ENCODE data around the gene TRIP13.
"Not testable (repeated sequence)": the region's sequence is repeated elsewhere in the genome, so short reads cannot be mapped to it uniquely, and the experiment has no call there.

The TRIP13 gene

DNA sequence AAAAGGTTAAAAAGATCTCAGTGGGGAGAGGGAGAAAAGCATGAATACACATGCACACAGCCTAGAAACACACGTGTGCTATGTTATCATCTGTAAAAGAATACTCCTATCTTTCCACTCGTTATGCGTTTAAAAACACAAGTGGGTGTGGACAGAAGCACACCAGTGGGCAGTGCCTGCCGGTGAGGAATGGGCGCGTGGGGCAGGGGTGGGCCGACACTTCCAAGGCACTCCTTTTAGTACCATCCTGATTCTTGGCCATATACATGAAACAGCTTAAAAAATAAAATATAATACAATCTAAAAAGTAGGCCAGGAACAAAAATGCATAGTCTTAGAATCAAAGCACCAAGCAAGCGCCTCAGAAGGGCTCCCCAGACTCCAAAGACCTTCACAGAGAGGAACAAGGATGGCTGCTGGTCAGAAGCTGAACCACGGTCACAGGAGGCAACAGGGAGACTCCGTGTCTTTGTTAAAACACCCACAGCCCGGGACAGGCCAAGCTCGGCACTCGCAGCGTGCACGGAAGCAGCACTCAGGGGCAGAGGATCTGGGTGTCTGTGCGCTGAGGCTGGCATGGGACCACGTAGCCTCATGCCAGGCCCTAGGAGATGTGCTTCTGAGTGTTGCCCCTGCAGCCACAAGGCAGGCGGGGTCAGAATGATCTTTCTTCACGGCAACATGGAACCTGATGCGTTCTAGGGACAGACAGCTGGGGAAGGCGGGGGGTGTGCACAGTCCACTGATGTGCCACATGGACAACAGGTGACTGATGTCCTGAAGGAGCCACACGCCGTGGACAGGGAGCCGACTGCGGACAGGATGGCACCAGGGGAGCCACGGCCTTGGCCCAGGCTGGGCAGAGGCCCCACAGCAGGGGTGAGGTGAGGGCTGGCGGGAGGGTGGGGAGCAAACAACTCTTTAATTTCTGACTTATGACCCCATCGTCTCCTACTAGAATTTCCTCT is 16.0 kb upstream of the TRIP13 start:
- no peaks in the 10 kb centered on the region for H3K4me1 ChIP-seq (ENCODE audit: control insufficient read depth in 1 of 2, insufficient read depth in 1 of 2, low read depth in 1 of 2, low read length in 1 of 2)
- no peaks in the 10 kb centered on the region for H3K9me3 ChIP-seq
- no peaks in the 10 kb centered on the region for H3K27me3 ChIP-seq
- TF ChIP-seq, protein P1, sequence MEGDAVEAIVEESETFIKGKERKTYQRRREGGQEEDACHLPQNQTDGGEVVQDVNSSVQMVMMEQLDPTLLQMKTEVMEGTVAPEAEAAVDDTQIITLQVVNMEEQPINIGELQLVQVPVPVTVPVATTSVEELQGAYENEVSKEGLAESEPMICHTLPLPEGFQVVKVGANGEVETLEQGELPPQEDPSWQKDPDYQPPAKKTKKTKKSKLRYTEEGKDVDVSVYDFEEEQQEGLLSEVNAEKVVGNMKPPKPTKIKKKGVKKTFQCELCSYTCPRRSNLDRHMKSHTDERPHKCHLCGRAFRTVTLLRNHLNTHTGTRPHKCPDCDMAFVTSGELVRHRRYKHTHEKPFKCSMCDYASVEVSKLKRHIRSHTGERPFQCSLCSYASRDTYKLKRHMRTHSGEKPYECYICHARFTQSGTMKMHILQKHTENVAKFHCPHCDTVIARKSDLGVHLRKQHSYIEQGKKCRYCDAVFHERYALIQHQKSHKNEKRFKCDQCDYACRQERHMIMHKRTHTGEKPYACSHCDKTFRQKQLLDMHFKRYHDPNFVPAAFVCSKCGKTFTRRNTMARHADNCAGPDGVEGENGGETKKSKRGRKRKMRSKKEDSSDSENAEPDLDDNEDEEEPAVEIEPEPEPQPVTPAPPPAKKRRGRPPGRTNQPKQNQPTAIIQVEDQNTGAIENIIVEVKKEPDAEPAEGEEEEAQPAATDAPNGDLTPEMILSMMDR (IDR thresholded peaks at IDR 0.05): no peak
- H3K36me3 ChIP-seq: peaks cover 81% of the 10 kb centered on the region
- H3K27ac ChIP-seq: no peak overlapping the region
- no peak overlapping the region for H3K4me3 ChIP-seq (ENCODE audit: low read depth in 1 of 2, low read length in 1 of 2)

DNA sequence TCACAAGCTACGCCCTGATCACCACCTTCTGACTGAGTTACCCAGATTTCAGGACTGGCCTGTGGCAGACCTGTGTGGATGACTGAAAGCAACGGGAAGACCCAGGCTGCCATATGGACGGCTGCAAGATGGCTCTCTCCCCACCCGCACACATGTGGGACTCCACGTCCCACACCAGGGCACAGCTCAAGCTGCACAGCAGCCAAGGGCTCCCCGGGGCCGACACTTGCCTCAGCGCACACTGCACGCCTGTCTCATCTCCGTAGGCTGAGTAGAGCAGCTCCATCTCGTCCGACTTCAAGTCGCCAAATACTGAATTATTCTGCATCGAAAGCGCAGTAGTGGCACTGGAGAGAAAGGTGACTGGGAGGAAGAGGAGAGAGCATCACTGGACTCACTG is 14.6 kb upstream of the TRIP13 start:
- no peaks in the 10 kb centered on the region for H3K9me3 ChIP-seq
- TF ChIP-seq, protein P1 (IDR thresholded peaks at IDR 0.05): no peak
- no peaks in the 10 kb centered on the region for H3K4me1 ChIP-seq (ENCODE audit: control insufficient read depth in 1 of 2, insufficient read depth in 1 of 2, low read depth in 1 of 2, low read length in 1 of 2)
- H3K36me3 ChIP-seq: peaks cover 79% of the 10 kb centered on the region
- no peaks in the 10 kb centered on the region for H3K27me3 ChIP-seq
- H3K4me3 ChIP-seq (ENCODE audit: low read depth in 1 of 2, low read length in 1 of 2): no peak overlapping the region
- H3K27ac ChIP-seq: no peak overlapping the region

DNA sequence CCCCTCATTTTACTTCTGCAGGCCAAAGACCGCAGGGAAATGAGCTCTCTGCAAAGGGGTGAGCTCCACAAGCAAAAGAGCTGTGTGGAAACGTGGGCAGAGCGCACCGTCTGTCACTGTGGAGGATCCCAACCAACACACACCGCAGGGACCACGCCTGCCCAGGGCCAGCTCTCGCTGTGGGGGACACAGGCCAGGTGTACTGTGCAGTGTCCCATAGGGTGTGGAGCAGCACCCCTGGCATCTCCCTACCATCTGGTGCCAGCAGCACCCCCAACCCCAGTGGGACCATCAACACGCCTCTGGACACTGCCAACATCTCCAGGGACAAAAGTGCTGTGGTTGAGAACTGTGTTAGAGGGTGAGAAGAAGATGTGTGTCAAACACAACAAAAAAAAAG is 14.0 kb upstream of the TRIP13 start:
- not testable (repeated sequence) for H3K27me3 ChIP-seq; H3K9me3 ChIP-seq; H3K4me3 ChIP-seq (ENCODE audit: low read depth in 1 of 2, low read length in 1 of 2); H3K4me1 ChIP-seq (ENCODE audit: control insufficient read depth in 1 of 2, insufficient read depth in 1 of 2, low read depth in 1 of 2, low read length in 1 of 2); H3K27ac ChIP-seq
- H3K36me3 ChIP-seq: peaks cover 79% of the 10 kb centered on the region

DNA sequence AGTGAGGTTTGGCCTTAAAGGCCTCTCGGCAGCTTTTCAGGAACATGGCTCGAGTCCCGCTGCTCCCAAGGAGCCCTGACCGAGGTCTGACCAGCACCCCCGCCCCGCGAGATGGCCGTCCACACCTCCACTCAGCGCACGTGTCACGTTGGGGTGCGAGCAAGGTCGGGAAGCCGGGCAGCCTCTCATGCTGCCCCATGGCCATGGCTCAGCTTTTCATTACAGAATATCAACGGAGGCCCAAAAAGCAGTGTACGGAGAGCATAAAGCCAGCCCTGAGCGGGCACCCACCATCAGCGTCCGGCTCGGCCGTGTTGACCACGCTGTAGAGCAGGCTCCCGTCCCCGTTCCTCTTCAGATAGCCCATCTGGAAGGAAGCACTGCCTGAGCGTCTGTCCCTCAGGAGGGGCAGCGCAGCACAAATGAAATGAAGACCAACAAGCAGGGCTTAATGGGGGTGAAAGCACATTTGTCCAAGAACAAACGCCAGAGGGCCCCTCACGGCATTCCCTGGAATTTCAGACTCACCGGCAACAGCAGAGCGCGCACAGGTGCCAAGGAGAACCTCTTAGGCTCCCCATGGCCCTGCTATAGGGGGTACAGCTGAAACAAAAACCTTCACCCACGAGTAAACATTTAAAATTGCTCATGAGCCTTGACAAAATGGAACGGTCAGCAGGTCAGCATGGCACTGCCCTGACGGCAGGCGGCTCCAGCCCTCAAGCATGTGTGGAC is 11.7 kb upstream of the TRIP13 start:
- no peaks in the 10 kb centered on the region for H3K4me1 ChIP-seq (ENCODE audit: control insufficient read depth in 1 of 2, insufficient read depth in 1 of 2, low read depth in 1 of 2, low read length in 1 of 2)
- TF ChIP-seq, protein P1 (IDR thresholded peaks at IDR 0.05): no peak
- no peak overlapping the region for H3K27ac ChIP-seq
- H3K4me3 ChIP-seq (ENCODE audit: low read depth in 1 of 2, low read length in 1 of 2): no peak overlapping the region
- H3K9me3 ChIP-seq: no peaks in the 10 kb centered on the region
- peaks cover 79% of the 10 kb centered on the region for H3K36me3 ChIP-seq
- H3K27me3 ChIP-seq: no peaks in the 10 kb centered on the region

DNA sequence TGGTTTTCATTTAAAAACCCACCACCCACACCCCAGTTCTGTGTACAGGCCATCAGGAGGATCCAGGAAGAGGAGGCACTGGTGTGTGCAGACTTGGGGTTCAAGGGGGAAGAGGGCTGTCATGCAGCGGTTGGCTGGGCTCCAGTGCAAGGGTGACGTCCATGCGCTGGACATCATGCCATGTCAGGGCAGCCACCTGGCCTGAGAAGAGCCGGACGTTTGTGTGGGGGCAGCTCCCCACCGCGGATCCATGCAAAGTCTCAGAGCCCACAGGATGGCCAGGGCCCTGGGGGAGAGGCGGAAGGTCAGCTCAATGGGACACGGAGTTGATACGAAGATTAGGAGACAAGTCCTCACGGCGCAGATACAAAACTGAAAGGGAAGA is 11.1 kb upstream of the TRIP13 start:
- TF ChIP-seq, protein P1 (IDR thresholded peaks at IDR 0.05): no peak
- Histone ChIP-seq H3K9me3 (no peaks in the 10 kb centered on the region), H3K4me1 (ENCODE audit: control insufficient read depth in 1 of 2, insufficient read depth in 1 of 2, low read depth in 1 of 2, low read length in 1 of 2) (no peaks in the 10 kb centered on the region), H3K36me3 (peaks cover 79% of the 10 kb centered on the region), H3K4me3 (ENCODE audit: low read depth in 1 of 2, low read length in 1 of 2) (no peak overlapping the region), H3K27me3 (no peaks in the 10 kb centered on the region), H3K27ac (no peak overlapping the region)
